SK-N-SH treated with all-trans-retinoic acid at 6 μM for 48 hours (cell line): ENCODE results near the gene KLK4.

Source experiments
- ARNTL ChIP-seq: fragments of 450-650 bp; formaldehyde crosslinking; IDR thresholded peaks from 2 replicates; pipeline ENCODE4 v1.5.0; 2020; ENCODE audit warnings: low read depth, mild to moderate bottlenecking, moderate library complexity, borderline replicate concordance
- BACH2 ChIP-seq: fragments of 250-450 bp; sonication (Bioruptor Pico); IDR thresholded peaks from 2 replicates; pipeline ENCODE4 v1.9.0; 2021; ENCODE audit warnings: mild to moderate bottlenecking, borderline replicate concordance
- ESRRG ChIP-seq: fragments of 250-450 bp; sonication (Bioruptor Pico); IDR thresholded peaks from 2 replicates; pipeline ENCODE4 v1.6.1; 2021; ENCODE audit warnings: mild to moderate bottlenecking
- OSR1 ChIP-seq: fragments of 250-450 bp; sonication (Bioruptor Pico); IDR thresholded peaks from 2 replicates; pipeline ENCODE4 v1.8.0; 2022; ENCODE audit warnings: moderate library complexity, mild to moderate bottlenecking, inconsistent platforms
- RARB ChIP-seq: fragments of 250-450 bp; sonication (Bioruptor Pico); IDR thresholded peaks from 2 replicates; pipeline ENCODE4 v1.8.0; 2021; ENCODE audit warnings: mild to moderate bottlenecking, moderate library complexity
- TCF4 ChIP-seq: fragments of 250-450 bp; sonication (Bioruptor Pico); IDR thresholded peaks from 2 replicates; pipeline ENCODE4 v1.8.0; 2021; ENCODE audit warnings: mild to moderate bottlenecking, moderate library complexity, borderline replicate concordance
- ZC3H10 ChIP-seq: fragments of 250-450 bp; sonication (Bioruptor Pico); IDR thresholded peaks from 2 replicates; pipeline ENCODE4 v1.5.1; 2021; ENCODE audit warnings: mild to moderate bottlenecking, moderate library complexity
- ZFP30 ChIP-seq: fragments of 450-650 bp; formaldehyde crosslinking; IDR thresholded peaks from 2 replicates; pipeline ENCODE4 v1.5.0; 2022; ENCODE audit warnings: mild to moderate bottlenecking, moderate library complexity
- ZNF565 ChIP-seq: fragments of 450-650 bp; formaldehyde crosslinking; conservative IDR thresholded peaks from 2 replicates; pipeline ENCODE4 v1.5.0; 2020; ENCODE audit warnings: low read depth, mild to moderate bottlenecking, moderate library complexity
- ZNF8 ChIP-seq: fragments of 450-650 bp; formaldehyde crosslinking; IDR thresholded peaks from 2 replicates; pipeline ENCODE4 v1.5.0; 2020; ENCODE audit warnings: mild to moderate bottlenecking, moderate library complexity
- TF ChIP-seq, protein P1 (sequence below): fragments of 250-450 bp; sonication (Bioruptor Pico); IDR thresholded peaks from 2 replicates; pipeline ENCODE4 v1.8.0; 2021; ENCODE audit warnings: low read depth, mild to moderate bottlenecking, moderate library complexity, borderline replicate concordance
- TF ChIP-seq, protein P2 (sequence below): fragments of 250-450 bp; sonication (Bioruptor Pico); IDR thresholded peaks from 2 replicates; pipeline ENCODE4 v1.5.1; 2020; ENCODE audit warnings: low read depth, mild to moderate bottlenecking, moderate library complexity

DNA sequence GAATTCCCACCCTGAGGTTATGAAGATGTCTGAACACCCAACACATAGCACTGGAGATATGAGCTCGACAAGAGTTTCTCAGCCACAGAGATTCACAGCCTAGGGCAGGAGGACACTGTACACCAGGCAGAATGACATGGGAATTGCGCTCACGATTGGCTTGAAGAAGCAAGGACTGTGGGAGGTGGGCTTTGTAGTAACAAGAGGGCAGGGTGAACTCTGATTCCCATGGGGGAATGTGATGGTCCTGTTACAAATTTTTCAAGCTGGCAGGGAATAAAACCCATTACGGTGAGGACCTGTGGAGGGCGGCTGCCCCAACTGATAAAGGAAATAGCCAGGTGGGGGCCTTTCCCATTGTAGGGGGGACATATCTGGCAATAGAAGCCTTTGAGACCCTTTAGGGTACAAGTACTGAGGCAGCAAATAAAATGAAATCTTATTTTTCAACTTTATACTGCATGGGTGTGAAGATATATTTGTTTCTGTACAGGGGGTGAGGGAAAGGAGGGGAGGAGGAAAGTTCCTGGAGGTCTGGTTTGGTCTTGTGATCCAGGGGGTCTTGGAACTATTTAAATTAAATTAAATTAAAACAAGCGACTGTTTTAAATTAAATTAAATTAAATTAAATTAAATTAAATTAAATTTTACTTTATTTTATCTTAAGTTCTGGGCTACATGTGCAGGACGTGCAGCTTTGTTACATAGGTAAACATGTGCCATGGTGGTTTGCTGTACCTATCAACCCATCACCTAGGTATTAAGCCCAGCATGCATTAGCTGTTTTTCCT is 49.5 kb downstream of the KLK4 start:
- TF ChIP-seq ZNF8 (CRISPR knock-in tag): no peak
- no peak for TF ChIP-seq ZFP30
- no peak for TF ChIP-seq RARB (CRISPR knock-in tag)
- no peak for TF ChIP-seq BACH2 (CRISPR knock-in tag)
- TF ChIP-seq, protein P1, sequence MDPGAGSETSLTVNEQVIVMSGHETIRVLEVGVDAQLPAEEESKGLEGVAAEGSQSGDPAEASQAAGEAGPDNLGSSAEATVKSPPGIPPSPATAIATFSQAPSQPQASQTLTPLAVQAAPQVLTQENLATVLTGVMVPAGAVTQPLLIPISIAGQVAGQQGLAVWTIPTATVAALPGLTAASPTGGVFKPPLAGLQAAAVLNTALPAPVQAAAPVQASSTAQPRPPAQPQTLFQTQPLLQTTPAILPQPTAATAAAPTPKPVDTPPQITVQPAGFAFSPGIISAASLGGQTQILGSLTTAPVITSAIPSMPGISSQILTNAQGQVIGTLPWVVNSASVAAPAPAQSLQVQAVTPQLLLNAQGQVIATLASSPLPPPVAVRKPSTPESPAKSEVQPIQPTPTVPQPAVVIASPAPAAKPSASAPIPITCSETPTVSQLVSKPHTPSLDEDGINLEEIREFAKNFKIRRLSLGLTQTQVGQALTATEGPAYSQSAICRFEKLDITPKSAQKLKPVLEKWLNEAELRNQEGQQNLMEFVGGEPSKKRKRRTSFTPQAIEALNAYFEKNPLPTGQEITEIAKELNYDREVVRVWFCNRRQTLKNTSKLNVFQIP (CRISPR knock-in tag): no peak
- no peak for TF ChIP-seq ARNTL (CRISPR knock-in tag)
- TF ChIP-seq, protein P2, sequence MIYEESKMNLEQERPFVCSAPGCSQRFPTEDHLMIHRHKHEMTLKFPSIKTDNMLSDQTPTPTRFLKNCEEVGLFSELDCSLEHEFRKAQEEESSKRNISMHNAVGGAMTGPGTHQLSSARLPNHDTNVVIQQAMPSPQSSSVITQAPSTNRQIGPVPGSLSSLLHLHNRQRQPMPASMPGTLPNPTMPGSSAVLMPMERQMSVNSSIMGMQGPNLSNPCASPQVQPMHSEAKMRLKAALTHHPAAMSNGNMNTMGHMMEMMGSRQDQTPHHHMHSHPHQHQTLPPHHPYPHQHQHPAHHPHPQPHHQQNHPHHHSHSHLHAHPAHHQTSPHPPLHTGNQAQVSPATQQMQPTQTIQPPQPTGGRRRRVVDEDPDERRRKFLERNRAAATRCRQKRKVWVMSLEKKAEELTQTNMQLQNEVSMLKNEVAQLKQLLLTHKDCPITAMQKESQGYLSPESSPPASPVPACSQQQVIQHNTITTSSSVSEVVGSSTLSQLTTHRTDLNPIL (CRISPR knock-in tag): no peak
- no peak for TF ChIP-seq ZC3H10 (CRISPR knock-in tag)
- no peak for TF ChIP-seq ESRRG (CRISPR knock-in tag)
- no peak for TF ChIP-seq ZNF565
- no peak for TF ChIP-seq TCF4 (CRISPR knock-in tag)
- no peak for TF ChIP-seq OSR1 (CRISPR knock-in tag)
